Dendritic cell treated with granulocyte-macrophage colony-stimulating factor and Interleukin-4, amounts not matched to agents 40 ng/mL and 50 ng/mL, for 4 days (primary cell): ENCODE data around the gene TFDP1.

Source experiments
- H3K27ac Mint-ChIP-seq: one replicate; pipeline ENCODE4 v1.8.0; 2022; ENCODE audit warnings: mild to moderate bottlenecking, mixed read lengths
- H3K27me3 Mint-ChIP-seq: one replicate; pipeline ENCODE4 v1.8.0; 2022; ENCODE audit warnings: mild to moderate bottlenecking, mixed read lengths
- H3K36me3 Mint-ChIP-seq: one replicate; pipeline ENCODE4 v1.8.0; 2022; ENCODE audit warnings: low read depth, mixed read lengths
- H3K4me1 Mint-ChIP-seq: one replicate; pipeline ENCODE4 v1.8.0; 2022; ENCODE audit warnings: low read depth, mixed read lengths
- H3K4me3 Mint-ChIP-seq: one replicate; pipeline ENCODE4 v1.8.0; 2022; ENCODE audit warnings: mild to moderate bottlenecking, moderate library complexity, mixed read lengths
- H3K9me3 Mint-ChIP-seq: one replicate; pipeline ENCODE4 v1.8.0; 2022; ENCODE audit warnings: mixed read lengths
- intact Hi-C: fragments of 100-400 bp; cut with micrococcal nuclease; formaldehyde crosslinking; loops from one replicate; pipeline ENCODE4 v1.15.0; 2022

TFDP1 gene

GRCh38 chr13:113657851-113658741 lies 73.5 kb downstream of the TFDP1 start, which contains the start of gene ATP4B:
ATP4B (minus strand) TSS chr13:113658198; CDS start chr13:113658144, 54 bp downstream.
- H3K27ac Mint-ChIP-seq = no peak within 1 kb of the TSS
- H3K4me1 Mint-ChIP-seq = no peaks in the 10 kb centered on the region
- peaks cover 24% of the 10 kb centered on the region for H3K9me3 Mint-ChIP-seq

GRCh38 chr13:113658836-113659235 lies 74.3 kb downstream of the TFDP1 start:
- H3K4me3 Mint-ChIP-seq = no peak overlapping the region
- intact Hi-C loops = no loop called here
- no peaks in the 10 kb centered on the region for H3K36me3 Mint-ChIP-seq
- peaks cover 24% of the 10 kb centered on the region for H3K9me3 Mint-ChIP-seq
- no peaks in the 10 kb centered on the region for H3K4me1 Mint-ChIP-seq
- no peak overlapping the region for H3K27ac Mint-ChIP-seq
- peaks cover 4% of the 10 kb centered on the region for H3K27me3 Mint-ChIP-seq

More at GRCh38 chr13:113657851-113658741, 73.5 kb downstream of the TFDP1 start, which contains the start of gene ATP4B:
- peaks cover 6% of the 10 kb centered on the region for H3K27me3 Mint-ChIP-seq
- H3K36me3 Mint-ChIP-seq = no peaks in the 10 kb centered on the region
- intact Hi-C loops = no loop called here
- no peak within 1 kb of the TSS for H3K4me3 Mint-ChIP-seq

- Mint-ChIP-seq H3K4me3 (no peak overlapping the region), H3K9me3 (peaks cover 24% of the 10 kb centered on the region), H3K27me3 (peaks cover 6% of the 10 kb centered on the region), H3K27ac (no peak overlapping the region), H3K36me3 (no peaks in the 10 kb centered on the region), H3K4me1 (no peaks in the 10 kb centered on the region)
- intact Hi-C loops = no loop called here
Measured at GRCh38 chr13:113659337-113659736, 74.8 kb downstream of the TFDP1 start.

GRCh38 chr13:113660066-113660465 lies 75.5 kb downstream of the TFDP1 start:
- intact Hi-C loops = no loop called here
- Mint-ChIP-seq H3K27ac (no peak overlapping the region), H3K9me3 (peaks cover 24% of the 10 kb centered on the region), H3K4me3 (no peak overlapping the region), H3K36me3 (no peaks in the 10 kb centered on the region), H3K4me1 (no peaks in the 10 kb centered on the region), H3K27me3 (peaks cover 9% of the 10 kb centered on the region)

DNA sequence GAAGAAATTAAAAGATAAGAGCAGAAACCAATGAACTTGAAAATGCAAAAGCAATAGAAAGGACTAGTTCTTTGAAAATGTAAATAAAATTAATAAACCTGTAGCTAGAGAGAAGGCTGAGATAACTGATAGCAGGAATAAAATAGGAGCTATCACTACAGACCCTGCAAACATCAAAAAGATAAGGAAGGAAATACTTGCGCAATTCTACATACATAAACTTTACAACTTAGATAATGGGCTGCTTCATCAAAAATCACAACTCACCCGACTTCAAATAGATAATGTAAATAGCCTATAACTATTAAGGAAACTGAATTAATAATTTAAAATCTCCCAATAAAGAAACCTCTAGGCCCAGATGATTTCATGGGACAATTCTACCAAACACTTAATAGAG lies 77.0 kb downstream of the TFDP1 start:
- Mint-ChIP-seq H3K9me3 (peaks cover 24% of the 10 kb centered on the region), H3K27me3 (peaks cover 9% of the 10 kb centered on the region), H3K4me1 (no peaks in the 10 kb centered on the region), H3K27ac (no peak overlapping the region), H3K36me3 (no peaks in the 10 kb centered on the region), H3K4me3 (no peak overlapping the region)
- intact Hi-C loops = no loop called here

DNA sequence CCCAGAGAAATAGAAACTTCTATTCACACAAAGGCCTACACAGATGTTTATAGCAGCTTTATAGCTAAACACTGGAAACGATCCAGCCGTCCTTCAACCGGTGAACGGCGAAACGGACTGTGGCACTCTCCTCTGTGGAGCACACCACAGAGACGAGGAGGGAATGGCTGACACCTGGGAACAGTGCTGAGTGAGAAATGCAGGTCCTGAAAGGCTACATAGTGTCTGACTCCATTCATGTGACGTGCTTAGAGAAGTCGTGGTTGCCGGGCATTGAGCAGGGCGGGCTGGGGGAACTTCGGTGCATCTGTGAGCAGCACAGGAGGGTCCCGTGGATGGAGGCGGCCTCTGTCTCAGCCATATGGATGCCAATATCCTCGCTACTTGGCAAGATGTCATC lies 79.4 kb downstream of the TFDP1 start:
- H3K4me1 Mint-ChIP-seq = no peaks in the 10 kb centered on the region
- no peaks in the 10 kb centered on the region for H3K36me3 Mint-ChIP-seq
- intact Hi-C loops = no loop called here
- no peak overlapping the region for H3K4me3 Mint-ChIP-seq
- peaks cover 7% of the 10 kb centered on the region for H3K27me3 Mint-ChIP-seq
- H3K9me3 Mint-ChIP-seq = peaks cover 24% of the 10 kb centered on the region
- no peak overlapping the region for H3K27ac Mint-ChIP-seq

DNA sequence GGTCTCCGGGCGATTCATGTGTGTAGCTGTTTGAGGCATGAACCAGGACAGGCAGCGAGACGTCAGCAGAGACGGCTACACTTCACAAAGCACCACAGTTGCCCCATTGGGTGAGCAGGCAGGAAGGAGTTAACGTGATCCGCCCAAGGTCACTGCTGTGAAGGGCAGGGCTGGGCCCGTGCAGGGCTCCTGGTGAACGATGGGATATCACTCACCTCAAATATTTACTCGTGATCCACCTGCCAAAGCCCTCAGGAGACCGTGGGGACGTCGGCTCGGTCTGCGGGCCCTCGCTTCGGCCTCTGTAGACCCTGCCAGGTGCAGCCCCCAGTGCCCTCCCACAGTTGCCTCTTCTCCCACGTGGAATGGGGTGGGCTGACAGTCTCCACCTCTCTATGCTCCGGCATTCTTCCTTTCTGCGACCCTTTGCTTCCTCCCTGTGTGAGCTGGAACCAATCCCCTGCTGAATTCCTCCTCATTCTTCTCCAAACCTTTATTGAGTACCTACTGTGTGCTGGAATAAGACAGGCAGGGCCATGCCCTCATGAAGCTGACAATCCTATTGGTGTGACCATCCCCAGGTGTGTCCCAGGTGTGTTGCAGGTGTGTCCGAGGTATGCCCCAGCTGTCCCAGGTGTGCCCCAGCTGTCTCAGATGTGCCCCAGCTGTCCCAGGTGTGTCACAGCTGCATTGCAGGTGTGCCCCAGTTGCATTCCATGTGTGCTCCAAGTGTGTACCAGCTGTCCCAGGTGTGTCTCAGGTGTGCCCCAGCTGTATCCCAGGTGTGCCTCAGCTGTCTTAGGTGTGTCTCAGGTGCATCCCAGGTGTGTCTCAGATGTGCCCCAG lies 80.4 kb downstream of the TFDP1 start:
- intact Hi-C loops = no loop called here
- Mint-ChIP-seq H3K27ac (no peak overlapping the region), H3K27me3 (peaks cover 7% of the 10 kb centered on the region), H3K4me1 (no peaks in the 10 kb centered on the region), H3K4me3 (no peak overlapping the region), H3K36me3 (no peaks in the 10 kb centered on the region), H3K9me3 (peaks cover 23% of the 10 kb centered on the region)

GRCh38 chr13:113665597-113666328 lies 81.2 kb downstream of the TFDP1 start:
- Mint-ChIP-seq H3K27me3 (peaks cover 5% of the 10 kb centered on the region), H3K27ac (no peak overlapping the region), H3K4me1 (no peaks in the 10 kb centered on the region), H3K4me3 (no peak overlapping the region), H3K36me3 (no peaks in the 10 kb centered on the region), H3K9me3 (peaks cover 15% of the 10 kb centered on the region)
- intact Hi-C loops = no loop called here

GRCh38 chr13:113666329-113666670 lies 81.7 kb downstream of the TFDP1 start:
- intact Hi-C loops = no loop called here
- H3K27ac Mint-ChIP-seq = no peak overlapping the region
- no peaks in the 10 kb centered on the region for H3K4me1 Mint-ChIP-seq
- H3K36me3 Mint-ChIP-seq = no peaks in the 10 kb centered on the region
- H3K9me3 Mint-ChIP-seq = peaks cover 10% of the 10 kb centered on the region
- H3K4me3 Mint-ChIP-seq = no peak overlapping the region
- peaks cover 5% of the 10 kb centered on the region for H3K27me3 Mint-ChIP-seq

DNA sequence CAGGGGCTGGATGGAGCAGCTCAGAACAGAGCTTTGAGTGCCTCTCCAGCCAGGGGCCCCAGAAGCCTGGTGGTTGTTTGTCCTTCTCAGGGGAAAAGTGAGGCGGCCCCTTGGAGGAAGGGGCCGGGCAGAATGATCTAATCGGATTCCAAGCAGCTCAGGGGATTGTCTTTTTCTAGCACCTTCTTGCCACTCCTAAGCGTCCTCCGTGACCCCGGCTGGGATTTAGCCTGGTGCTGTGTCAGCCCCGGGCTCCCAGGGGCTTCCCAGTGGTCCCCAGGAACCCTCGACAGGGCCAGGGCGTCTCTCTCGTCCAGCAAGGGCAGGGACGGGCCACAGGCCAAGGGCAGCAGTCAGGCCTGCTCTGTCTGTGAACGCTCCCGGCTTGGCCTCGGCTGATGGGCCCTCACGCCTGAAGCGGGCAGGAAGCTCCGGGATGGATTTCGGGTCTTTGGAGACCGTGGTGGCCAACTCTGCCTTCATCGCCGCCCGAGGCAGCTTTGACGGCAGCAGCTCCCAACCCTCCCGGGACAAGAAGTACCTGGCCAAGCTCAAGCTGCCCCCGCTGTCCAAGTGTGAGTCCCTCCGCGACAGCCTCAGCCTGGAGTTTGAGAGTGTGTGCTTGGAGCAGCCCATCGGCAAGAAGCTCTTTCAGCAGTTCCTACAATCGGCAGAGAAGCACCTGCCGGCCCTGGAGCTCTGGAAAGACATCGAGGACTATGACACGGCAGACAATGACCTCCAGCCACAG lies 82.6 kb downstream of the TFDP1 start, which contains the start of gene GRK1:
Gene GRK1 (plus strand): TSS at position 269 of the 751 bp plus-strand sequence. CDS start 168 bp downstream, at position 437.
- H3K36me3 Mint-ChIP-seq = no peaks in the 10 kb centered on the region
- H3K27me3 Mint-ChIP-seq = peaks cover 5% of the 10 kb centered on the region
- H3K27ac Mint-ChIP-seq = no peak within 1 kb of the TSS
- intact Hi-C loops = no loop called here
- peaks cover 2% of the 10 kb centered on the region for H3K9me3 Mint-ChIP-seq
- H3K4me1 Mint-ChIP-seq = no peaks in the 10 kb centered on the region
- H3K4me3 Mint-ChIP-seq = no peak within 1 kb of the TSS

DNA sequence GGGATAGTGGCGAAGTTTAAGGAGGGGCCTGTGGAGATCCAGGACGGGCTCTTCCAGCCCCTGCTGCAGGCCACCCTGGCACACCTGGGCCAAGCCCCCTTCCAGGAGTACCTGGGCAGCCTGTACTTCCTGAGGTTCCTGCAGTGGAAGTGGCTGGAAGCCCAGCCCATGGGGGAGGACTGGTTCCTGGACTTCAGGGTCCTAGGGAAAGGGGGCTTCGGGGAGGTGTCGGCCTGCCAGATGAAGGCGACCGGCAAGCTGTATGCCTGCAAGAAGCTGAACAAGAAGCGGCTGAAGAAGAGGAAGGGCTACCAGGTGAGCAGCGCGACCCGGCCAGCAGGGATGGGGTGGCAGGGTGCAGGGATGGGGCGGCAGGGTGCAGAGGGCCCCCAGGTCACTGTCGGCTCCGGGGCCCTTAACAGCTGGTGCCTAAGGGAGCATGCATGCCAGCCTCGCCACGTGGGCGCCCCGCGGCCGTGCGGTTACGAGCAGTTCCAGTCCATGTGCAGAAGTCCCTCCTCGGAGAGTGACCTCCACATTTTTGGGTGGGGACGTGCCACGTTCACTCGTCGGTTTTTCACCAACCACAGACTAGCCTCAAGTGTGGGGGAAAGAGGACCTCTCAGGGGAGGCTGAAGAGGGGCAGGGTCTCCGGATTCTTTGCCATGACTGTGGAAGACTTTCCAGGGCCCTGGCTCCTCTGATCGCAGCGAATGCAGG lies 83.4 kb downstream of the TFDP1 start:
- intact Hi-C loops = no loop called here
- no peaks in the 10 kb centered on the region for H3K9me3 Mint-ChIP-seq
- no peak overlapping the region for H3K27ac Mint-ChIP-seq
- no peaks in the 10 kb centered on the region for H3K4me1 Mint-ChIP-seq
- peaks cover 5% of the 10 kb centered on the region for H3K27me3 Mint-ChIP-seq
- no peak overlapping the region for H3K4me3 Mint-ChIP-seq
- no peaks in the 10 kb centered on the region for H3K36me3 Mint-ChIP-seq

- intact Hi-C loops = no loop called here
Measured at GRCh38 chr13:113668491-113668971, 84.0 kb downstream of the TFDP1 start.

More at GRCh38 chr13:113668491-113668971, 84.0 kb downstream of the TFDP1 start:
- H3K27ac Mint-ChIP-seq = no peak overlapping the region
- H3K27me3 Mint-ChIP-seq = peaks cover 5% of the 10 kb centered on the region
- H3K4me3 Mint-ChIP-seq = no peak overlapping the region
- H3K9me3 Mint-ChIP-seq = no peaks in the 10 kb centered on the region
- H3K4me1 Mint-ChIP-seq = no peaks in the 10 kb centered on the region
- no peaks in the 10 kb centered on the region for H3K36me3 Mint-ChIP-seq
